ES-I3 (cell line): Measurements from ENCODE around the gene GDA.
"Not testable (repeated sequence)": the region's sequence is repeated elsewhere in the genome, so short reads cannot be mapped to it uniquely, and the experiment has no call there.

Source experiments
- H3K36me3 ChIP-seq: 2 replicates; pipeline ENCODE4 v1.6.1; 2013; ENCODE audit warnings: mild to moderate bottlenecking, low read length, control low read depth, moderate library complexity; ENCODE audit not compliant: insufficient read depth
- H3K4me1 ChIP-seq: 2 replicates; pipeline ENCODE4 v1.6.1; 2013; ENCODE audit warnings: mild to moderate bottlenecking, control low read depth, low read length; ENCODE audit not compliant: insufficient read depth
- H3K9ac ChIP-seq: 2 replicates; pipeline ENCODE4 v1.6.1; 2013; ENCODE audit warnings: low read depth, mild to moderate bottlenecking, low read length, moderate library complexity
- H3K9me3 ChIP-seq: 2 replicates; pipeline ENCODE4 v1.6.1; 2013; ENCODE audit warnings: mild to moderate bottlenecking, low read length, moderate library complexity; ENCODE audit not compliant: control insufficient read depth, insufficient read depth

Gene GDA

DNA sequence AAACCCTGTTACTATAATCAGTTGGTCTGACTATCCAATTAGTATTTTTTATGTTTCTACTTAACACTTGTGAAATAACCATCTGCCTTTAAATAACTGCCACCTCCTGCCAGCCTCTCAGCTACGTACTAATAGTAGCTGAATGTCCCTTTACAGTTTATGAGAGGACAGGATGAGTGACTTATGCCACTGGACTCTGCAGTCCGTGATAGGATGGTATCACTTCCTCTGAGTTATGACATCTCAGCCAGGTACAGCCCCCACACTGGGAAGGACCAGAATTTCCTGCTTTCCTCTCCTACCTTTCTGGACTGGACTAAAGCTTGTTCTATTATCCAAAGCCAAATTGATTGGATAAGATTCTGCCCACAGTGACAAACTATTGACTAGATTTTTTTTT lies 112.8 kb downstream of the GDA start:
- no peaks in the 10 kb centered on the region for H3K4me1 ChIP-seq
- no peaks in the 10 kb centered on the region for H3K36me3 ChIP-seq
- H3K9ac ChIP-seq, result no peak overlapping the region
- no peaks in the 10 kb centered on the region for H3K9me3 ChIP-seq

DNA sequence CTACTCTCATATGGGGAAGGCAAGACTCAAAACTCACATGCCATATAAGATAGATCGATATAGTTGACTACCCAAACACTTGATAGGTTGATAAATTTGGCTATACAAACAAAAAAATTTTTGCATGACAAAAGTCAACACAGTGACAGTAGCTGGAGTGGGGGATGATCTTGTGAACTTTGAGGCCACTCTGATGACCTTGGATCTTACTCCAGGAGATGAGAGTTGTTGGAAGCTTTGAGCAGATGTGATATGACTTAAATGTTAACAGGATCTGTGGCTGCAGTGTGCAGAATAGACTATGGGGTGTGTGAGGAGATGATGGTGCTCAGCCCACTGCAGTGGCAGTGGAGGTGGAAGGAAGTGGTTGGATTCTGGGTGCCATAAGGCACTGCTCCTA lies 114.3 kb downstream of the GDA start:
- Histone ChIP-seq H3K9ac (no peak overlapping the region), H3K36me3 (no peaks in the 10 kb centered on the region), H3K4me1 (no peaks in the 10 kb centered on the region), H3K9me3 (peaks cover 3% of the 10 kb centered on the region; the same call in 1 of the 2 replicates)

DNA sequence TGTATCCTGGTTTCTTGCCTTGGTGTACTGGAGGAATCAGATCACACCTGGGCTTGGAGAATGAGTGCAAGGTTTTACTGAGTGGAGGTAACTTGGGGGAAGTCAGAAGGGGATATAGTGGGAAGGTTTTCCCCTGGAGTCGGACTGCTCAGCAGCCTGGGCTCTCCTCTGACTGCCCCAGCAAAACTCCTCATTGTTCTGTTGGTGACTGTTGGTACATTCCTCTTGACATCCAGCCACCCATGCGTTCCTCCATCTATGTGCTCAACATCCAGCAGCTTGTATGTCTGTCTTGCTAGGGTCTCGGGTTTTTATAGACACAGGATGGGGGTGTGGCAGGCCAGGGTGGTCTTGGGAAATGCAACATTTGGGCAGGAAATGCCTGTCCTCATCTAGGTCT lies 119.7 kb downstream of the GDA start:
- H3K36me3 ChIP-seq, result no peaks in the 10 kb centered on the region
- no peaks in the 10 kb centered on the region for H3K4me1 ChIP-seq
- H3K9me3 ChIP-seq, result peaks cover 3% of the 10 kb centered on the region; the same call in 1 of the 2 replicates
- H3K9ac ChIP-seq, result no peak overlapping the region

DNA sequence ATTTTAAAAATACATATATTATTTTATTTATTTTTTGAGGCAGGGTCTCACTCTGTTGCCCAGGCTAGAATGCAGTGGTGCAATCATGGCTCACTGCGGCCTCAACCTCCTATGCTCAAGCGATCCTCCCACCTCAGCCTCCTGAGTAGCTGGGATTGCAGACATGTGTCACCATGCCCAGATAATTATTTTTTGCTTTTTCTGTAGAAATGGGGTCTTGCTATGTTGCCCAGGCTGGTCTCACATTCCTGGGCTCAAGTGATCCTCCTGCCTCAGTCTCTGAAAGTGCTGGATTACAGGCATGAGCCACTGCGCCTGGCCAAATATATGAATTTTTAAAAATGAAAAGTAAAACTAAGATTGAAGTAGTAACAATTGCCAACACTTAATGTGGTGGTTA lies 121.1 kb downstream of the GDA start:
- H3K36me3 ChIP-seq, H3K4me1 ChIP-seq, H3K9me3 ChIP-seq, H3K9ac ChIP-seq: not testable (repeated sequence)

DNA sequence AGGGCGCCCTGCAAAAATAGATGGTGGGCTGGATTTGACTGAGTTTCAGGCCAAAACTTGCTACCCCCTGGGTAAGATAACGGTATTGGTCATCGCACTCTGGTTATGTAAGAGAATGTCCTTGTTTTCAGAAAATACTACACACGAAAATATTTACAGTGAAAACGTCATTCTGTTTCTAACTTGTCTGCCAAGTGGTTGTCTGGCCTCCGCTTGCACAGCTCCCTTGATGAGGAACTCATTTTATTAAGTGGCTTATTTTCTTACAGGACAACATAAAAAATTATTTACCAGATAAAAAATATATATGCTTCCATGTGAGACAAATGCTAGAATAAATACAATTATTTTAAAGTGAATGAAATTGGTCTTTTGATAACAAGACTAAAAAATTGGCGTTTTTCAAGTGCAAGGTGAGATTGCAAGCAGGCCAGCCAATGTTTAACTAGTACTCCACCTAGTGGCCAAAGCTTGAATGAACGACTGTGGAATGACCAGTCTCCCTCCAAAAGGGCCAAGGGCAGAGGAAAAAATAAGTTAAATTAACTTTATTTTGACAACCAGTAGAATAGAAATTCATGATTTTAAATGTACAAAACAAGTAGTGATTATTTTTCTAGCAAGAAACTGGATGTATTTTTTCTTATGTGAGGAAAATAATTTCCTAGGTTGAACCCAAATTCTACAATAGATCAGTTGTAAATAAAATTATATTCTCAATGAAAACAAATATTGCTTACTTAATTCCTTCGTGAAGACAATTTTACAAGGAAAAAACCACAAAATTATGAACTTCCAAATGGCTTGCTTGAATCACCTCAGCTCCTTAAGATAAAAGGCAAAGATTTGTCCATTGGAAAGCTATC lies 122.6 kb downstream of the GDA start:
- H3K9ac ChIP-seq, result no peak overlapping the region
- H3K4me1 ChIP-seq, result no peaks in the 10 kb centered on the region
- H3K9me3 ChIP-seq, result peaks cover 7% of the 10 kb centered on the region; the same call in 1 of the 2 replicates
- no peaks in the 10 kb centered on the region for H3K36me3 ChIP-seq

DNA sequence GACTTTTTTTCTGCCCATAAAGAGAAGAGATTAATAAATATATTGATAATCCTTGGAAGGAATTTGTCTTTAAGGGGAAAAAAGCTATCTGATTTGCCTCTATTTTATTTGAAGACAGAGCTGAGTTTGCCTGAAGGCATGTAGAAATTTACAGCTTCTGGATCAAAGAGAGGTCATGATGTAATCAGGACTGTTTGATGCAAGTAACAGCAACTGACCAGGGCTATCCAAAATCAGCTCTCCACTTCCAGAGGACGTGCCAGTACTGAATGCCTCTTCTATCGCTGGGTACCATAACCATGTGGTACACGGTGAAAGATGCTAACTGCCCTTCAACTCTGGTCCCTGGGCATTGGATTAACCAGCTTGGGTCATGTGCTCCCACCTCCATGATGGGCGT lies 125.2 kb downstream of the GDA start:
- Histone ChIP-seq H3K9me3 (peaks cover 4% of the 10 kb centered on the region; the same call in 1 of the 2 replicates), H3K4me1 (no peaks in the 10 kb centered on the region), H3K9ac (no peak overlapping the region), H3K36me3 (no peaks in the 10 kb centered on the region)

DNA sequence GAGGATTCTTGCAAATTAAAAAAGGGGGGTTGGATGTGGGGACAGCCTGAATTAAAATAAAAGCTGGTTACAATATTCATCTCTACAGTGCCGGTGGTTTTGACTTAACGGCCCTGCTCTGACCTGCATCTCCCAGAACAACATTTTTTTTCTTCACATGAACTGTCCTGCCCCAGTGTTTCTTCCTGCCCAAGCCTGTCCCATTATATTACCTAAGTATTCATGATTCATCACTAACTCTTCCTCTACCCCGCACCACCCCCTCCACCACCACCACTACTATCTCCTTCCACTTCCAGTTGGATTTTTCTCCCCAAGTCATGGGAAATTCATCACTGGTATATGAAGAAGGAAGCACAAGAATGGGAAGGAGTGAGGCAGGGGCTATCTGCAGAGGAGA lies 125.7 kb downstream of the GDA start:
- peaks cover 4% of the 10 kb centered on the region; the same call in 1 of the 2 replicates for H3K9me3 ChIP-seq
- H3K4me1 ChIP-seq, result no peaks in the 10 kb centered on the region
- no peak overlapping the region for H3K9ac ChIP-seq
- H3K36me3 ChIP-seq, result no peaks in the 10 kb centered on the region

DNA sequence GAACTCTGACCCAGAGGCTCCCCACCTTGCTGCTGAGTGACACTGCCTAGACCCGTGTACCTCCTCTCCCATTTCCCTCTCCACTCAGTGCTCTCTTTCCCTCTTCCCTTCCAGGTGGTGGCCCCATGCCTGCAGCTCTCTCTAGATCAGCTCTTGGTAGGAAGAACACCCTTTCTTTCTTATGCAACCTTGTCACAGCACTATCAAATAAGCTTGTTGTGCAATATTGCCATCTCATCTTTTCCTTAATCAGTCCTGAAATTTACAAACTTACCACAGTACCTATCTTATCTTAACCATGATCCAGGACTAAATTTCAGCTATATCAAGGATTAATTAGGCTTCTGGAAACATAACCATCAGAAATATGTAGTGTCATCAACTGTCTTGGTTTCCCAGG lies 127.2 kb downstream of the GDA start:
- no peaks in the 10 kb centered on the region for H3K4me1 ChIP-seq
- H3K9ac ChIP-seq, result no peak overlapping the region
- no peaks in the 10 kb centered on the region for H3K36me3 ChIP-seq
- H3K9me3 ChIP-seq, result peaks cover 4% of the 10 kb centered on the region; the same call in 1 of the 2 replicates

DNA sequence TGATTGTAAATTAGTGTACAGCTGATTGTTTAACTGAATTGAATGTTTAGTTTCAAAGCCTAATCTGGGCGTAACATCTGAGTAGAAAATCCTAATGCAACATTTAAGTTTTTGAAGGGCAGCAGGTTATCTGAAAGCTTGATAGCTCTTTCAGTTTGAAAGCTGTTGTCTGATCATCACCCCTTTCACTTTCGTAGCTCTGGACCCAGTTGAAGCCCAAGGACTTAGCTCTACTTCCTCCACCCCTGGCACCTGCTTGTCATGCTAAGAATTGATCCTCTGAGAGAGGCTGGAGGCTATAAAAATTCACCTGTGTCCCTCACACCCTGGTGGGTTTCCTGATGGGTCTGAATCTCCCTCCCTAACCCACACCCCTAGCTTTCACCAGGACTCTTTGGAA lies 129.7 kb downstream of the GDA start:
- Histone ChIP-seq H3K4me1 (no peaks in the 10 kb centered on the region), H3K9me3 (peaks cover 4% of the 10 kb centered on the region; the same call in 1 of the 2 replicates), H3K9ac (no peak overlapping the region), H3K36me3 (no peaks in the 10 kb centered on the region)

DNA sequence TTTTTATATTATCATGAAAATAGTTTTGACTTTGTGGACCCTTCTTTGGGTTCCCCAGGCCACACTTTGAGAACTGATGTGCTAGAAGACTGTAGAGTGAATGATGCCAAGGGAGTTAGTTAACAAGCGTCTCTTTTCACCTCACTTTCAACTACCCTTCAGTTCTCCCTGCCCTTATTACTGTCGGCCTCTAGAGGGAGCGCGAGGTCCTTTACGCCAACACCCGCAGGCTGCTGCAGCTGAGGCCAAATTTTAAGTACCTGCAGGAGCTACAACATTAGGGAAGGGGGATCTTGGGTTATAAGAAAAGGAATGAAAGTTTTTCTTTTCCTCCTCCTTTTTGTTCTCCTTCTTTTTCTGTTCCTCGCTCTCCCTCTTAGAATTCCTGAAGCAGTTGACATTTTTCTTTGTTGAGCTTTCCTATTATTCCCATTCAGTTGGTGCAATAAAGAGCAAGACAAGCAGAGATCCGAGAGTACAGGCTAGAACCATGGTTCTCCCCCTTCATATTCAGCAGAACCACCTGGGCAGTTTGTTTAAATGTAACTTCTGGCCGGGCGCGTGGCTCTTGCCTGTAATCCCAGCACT lies 131.8 kb downstream of the GDA start:
- H3K9me3 ChIP-seq, result no peaks in the 10 kb centered on the region
- H3K4me1 ChIP-seq, result no peaks in the 10 kb centered on the region
- no peaks in the 10 kb centered on the region for H3K36me3 ChIP-seq
- H3K9ac ChIP-seq, result no peak overlapping the region

DNA sequence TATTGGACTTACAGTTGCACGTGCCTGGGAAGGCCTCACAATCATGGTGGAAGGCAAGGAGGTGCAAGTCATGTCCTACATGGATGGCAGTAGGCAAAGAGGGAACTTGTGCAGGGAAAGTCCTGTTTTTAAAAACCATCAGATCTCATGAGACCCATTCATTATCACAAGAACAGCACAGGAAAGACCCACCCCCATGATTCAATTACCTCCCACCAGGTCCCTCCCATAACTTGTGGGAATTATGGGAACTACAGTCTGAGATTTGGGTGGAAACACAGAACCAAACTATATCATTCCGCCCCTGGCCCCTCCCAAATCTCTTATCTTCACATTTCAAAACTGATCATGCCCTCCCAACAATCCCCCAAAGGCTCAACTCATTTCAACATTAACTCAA lies 140.2 kb downstream of the GDA start:
- H3K36me3 ChIP-seq, result no peaks in the 10 kb centered on the region
- no peak overlapping the region for H3K9ac ChIP-seq
- H3K9me3 ChIP-seq, result no peaks in the 10 kb centered on the region
- H3K4me1 ChIP-seq, result no peaks in the 10 kb centered on the region

DNA sequence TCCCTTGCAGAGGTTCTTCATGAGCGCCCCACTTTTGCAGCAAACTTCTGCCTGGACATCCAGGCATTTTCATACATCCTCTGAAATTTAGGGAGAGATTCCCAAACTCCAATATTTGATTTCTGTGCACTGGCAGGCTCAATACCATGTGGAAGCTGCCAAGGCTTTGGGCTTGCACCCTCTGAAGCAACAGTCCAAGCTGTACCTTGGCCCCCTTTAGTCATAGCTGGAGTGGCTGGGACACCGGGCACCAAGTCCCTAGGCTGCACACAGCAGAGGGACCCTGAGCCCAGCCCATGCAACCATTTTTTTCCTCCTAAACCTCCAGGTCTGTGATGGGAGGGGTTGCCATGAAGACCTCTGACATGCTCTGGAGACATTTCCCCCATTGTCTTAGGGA lies 141.1 kb downstream of the GDA start:
- H3K9me3 ChIP-seq, result no peaks in the 10 kb centered on the region
- H3K4me1 ChIP-seq, result no peaks in the 10 kb centered on the region
- no peaks in the 10 kb centered on the region for H3K36me3 ChIP-seq
- H3K9ac ChIP-seq, result no peak overlapping the region

DNA sequence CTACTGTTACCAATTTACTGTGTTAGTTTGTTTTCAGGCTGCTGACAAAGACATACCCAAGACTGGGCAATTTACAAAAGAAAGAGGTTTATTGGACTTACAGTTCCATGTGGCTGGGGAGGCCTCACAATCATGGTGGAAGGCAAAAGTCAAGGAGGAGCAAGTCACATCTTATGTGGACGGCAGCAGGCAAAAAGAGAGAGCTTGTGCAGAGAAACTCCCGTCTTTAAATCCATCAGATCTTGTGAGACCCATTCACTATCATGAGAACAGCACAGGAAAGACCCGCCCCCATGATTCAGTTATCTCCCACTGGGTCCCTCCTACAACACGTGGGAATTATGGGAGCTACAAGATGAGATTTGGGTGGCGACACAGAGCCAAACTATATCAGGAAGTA lies 142.3 kb downstream of the GDA start:
- H3K4me1 ChIP-seq, H3K9me3 ChIP-seq, H3K36me3 ChIP-seq, H3K9ac ChIP-seq: not testable (repeated sequence)

DNA sequence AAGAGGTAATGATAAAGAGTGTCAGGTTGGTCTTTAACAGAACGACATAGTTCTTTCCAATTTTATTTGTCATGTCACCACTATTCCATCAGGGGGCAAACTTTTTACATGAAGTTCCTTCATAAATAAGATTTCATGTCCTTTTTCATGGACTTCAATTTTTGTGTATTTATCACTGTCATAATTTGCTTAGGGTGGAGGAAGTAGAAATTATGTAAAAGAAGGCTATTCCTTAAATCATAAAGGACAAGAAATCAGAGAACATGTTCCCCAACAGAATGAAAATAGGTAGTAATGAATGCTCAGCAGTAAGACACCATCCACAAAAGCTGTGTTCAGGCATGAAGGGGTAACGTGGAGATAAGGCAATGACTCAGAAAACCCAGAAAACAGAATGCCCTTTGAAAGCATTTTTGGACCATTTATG lies 143.0 kb downstream of the GDA start:
- Histone ChIP-seq H3K9me3 (no peaks in the 10 kb centered on the region), H3K4me1 (no peaks in the 10 kb centered on the region), H3K36me3 (no peaks in the 10 kb centered on the region), H3K9ac (no peak overlapping the region)
